Neural cell (in vitro differentiated cells): ENCODE results near the gene TSR1.

Experiments used
- MXI1 ChIP-seq: fragments of 450-650 bp; conservative IDR thresholded peaks from 2 replicates; pipeline ENCODE4 v1.6.1; 2014; ENCODE audit warnings: antibody characterized with exemption, mild to moderate bottlenecking; ENCODE audit not compliant: poor library complexity, severe bottlenecking
- REST ChIP-seq: IDR thresholded peaks from 2 replicates; pipeline ENCODE4 v1.6.1; 2012; ENCODE audit warnings: borderline replicate concordance
- TAF1 ChIP-seq: IDR thresholded peaks from 2 replicates; pipeline ENCODE4 v1.6.1; 2012; ENCODE audit warnings: low read depth
- TF ChIP-seq, protein P1 (sequence below): fragments of 450-650 bp; IDR thresholded peaks from 2 replicates; pipeline ENCODE4 v1.5.1; 2014; ENCODE audit warnings: antibody characterized with exemption, mild to moderate bottlenecking, moderate library complexity; ENCODE audit not compliant: poor library complexity, severe bottlenecking

GRCh38 chr17:2336852-2337543 lies 741 bp upstream of the TSR1 start, which contains the start of gene SGSM2:
- TF ChIP-seq, protein P1, sequence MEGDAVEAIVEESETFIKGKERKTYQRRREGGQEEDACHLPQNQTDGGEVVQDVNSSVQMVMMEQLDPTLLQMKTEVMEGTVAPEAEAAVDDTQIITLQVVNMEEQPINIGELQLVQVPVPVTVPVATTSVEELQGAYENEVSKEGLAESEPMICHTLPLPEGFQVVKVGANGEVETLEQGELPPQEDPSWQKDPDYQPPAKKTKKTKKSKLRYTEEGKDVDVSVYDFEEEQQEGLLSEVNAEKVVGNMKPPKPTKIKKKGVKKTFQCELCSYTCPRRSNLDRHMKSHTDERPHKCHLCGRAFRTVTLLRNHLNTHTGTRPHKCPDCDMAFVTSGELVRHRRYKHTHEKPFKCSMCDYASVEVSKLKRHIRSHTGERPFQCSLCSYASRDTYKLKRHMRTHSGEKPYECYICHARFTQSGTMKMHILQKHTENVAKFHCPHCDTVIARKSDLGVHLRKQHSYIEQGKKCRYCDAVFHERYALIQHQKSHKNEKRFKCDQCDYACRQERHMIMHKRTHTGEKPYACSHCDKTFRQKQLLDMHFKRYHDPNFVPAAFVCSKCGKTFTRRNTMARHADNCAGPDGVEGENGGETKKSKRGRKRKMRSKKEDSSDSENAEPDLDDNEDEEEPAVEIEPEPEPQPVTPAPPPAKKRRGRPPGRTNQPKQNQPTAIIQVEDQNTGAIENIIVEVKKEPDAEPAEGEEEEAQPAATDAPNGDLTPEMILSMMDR: no peak
- peak; percentile 55 for TF ChIP-seq TAF1
- TF ChIP-seq REST: no peak
- peak; percentile 62 for TF ChIP-seq MXI1
